Central memory CD4-positive, alpha-beta T cell (primary cell): ENCODE results near the gene CEACAM4.

ENCODE experiments used
- DNase-seq: peaks from one replicate; pipeline ENCODE4 v3.0.0; 2022
- total RNA-seq, 3 experiments: gene quantifications; one replicate each; lab custom pipeline; 2026; lab: John Stamatoyannopoulos, UW

CEACAM4 gene
- 0 to 0.58 (median 0) reads per million in 3 experiments for total RNA-seq

DNA sequence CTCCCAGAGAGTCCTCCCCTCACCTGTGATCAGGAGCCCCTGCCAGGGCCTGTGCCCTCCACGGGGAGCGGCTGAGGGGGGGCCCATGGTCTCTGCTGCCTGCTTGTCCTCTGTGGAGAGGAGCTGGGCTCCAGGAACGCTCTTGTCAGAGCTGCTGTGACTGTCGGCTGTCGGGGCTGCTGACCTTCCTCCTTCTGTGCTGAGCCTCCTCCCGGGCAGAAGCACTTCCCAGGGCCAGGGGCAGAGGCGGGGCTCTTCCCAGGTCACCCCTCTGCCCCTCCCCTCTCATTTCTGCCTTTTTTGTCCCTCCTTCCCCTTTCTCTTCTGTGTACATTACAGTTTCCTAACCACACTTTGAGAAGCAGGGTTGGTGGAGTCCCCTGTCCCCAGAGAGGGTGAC is at the start of gene CEACAM4:
CEACAM4 (minus strand) TSS at position 198 of the 400 bp plus-strand sequence; CDS start at position 87, 111 bp downstream.
- DNase-seq: no peak

DNA sequence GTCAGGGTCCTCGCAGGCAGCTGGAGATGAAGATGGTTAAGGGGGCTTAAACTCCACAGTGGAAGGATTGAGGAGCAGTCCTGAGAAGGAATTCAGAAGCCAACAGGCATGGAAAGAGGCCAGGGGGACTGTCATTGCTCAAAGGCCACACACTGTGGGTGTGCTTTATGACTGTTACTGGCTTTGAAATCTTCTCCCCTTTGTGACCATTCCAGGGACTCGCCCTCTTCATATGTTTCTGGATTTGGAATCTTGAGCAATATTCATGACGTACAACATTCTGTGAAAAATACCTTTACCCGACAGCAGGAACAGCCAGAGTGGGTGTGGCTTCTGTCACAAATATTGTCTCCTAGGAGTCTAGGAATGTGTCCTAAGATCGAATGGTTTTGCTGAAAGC is 44.6 kb upstream of the CEACAM4 start:
- no peak for DNase-seq

DNA sequence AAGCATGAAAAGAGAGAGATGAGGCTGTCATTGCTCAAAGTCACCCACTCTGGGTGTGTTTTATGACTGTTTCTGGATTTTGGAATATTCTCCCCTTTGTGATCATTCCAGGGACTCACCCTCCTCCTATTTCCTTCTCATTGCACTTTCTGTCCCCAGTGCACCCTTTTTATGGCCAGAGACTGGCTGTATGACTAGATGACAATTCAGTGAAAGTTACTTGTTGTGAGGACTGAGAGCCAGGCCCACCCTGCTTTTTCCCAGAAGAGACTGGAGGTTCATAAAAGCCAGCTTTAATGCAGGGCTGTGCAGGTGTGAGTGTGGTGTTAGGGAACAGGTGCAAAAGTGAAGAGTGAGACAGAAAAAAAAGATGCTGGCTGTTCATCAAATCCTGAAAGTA is 43.9 kb upstream of the CEACAM4 start:
- DNase-seq: no peak

DNA sequence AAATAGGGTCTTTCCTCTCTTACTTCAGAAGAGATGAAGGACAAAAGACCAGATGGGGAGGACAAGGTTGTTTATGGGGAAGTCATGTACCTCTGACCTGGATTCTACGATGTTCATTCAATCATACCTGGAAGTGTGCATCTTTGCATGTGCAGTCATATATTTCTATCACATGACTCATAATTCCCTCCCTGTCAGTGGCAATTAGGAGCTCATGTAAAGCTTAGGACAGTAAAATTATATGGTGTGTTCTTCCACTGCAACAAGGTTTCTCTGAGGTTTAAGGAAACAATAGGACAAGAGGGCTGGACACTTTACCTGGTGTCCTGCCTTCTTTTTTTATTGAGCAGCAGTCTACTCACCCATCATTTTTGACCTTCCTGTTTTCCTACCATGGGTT is 41.4 kb upstream of the CEACAM4 start:
- no peak for DNase-seq

DNA sequence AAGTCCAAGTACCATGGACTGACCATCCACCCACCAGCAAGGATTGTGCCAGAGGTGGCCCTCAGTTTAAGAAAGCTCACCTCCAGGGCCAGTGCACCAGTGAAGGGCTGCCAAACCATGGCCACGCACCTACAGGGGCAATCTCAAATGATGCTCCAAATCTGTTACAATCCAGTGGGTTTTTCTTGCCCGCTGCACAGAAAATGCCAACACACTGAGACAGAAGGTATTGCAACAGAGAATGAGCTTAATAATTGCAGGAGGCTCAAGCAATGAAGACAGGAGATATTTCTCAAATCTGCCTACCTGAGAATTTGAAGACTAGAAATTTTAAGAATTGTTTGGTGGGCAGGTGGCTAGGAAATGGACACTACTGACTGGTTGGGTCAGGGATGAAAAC is 39.2 kb upstream of the CEACAM4 start:
- no peak for DNase-seq

DNA sequence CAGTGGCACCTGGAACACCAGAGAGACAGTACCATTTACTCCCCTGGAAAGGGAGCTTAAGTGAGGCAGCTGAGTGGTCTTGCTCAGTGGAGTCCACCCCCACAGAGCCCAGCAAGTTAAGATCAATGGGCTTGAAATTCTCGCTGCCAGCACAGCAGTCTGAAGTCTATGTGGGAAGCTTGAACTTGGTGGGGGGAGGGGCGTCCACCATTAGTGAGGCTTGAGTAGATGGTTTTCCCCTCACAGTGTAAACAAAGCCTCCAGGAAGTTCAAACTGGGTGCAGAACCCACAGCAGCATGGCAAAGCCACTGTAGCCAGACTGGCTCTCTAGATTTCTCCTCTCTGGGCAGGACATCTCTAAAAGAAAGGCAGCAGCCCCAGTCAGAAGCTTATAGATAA is 30.3 kb upstream of the CEACAM4 start:
- DNase-seq: peak; percentile 31

DNA sequence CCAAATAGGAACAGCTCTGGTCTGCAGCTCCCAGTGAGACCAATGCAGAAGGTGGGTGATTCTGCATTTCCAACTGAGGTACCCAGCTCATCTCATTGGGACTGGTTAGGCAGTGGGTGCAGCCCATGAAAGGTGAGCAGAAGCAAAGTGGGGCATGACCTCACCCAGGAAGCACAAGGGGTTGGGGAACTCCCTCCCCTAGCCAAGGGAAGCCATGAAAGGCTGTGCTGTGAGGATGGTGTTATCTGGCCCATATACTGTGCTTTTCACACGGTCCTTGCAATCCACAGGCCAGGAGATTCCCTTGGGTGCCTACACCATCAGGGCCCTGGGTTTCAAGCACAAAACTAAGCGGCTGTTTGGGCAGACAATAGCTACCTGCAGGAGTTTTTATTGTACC is 29.9 kb upstream of the CEACAM4 start:
- peak; percentile 47 for DNase-seq

DNA sequence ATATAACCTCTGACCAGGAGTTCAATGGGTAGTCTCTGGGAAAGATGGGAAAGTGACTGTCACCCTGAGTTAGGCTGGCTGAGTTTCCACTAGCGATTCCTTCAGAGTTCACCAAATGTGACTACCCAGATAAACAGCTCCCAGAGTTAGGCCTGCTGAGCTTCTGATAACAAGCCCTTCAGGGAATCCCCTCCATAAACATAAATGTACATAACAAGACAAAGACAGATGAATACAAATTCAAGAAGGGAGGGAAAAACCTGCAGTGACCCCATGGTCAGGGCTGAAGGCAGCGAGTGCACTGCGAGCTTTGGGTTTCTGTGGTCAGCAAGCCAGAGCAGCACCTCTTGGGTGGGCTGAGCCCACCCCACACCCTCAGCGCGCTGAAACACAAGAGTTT is 25.4 kb upstream of the CEACAM4 start:
- no peak for DNase-seq

DNA sequence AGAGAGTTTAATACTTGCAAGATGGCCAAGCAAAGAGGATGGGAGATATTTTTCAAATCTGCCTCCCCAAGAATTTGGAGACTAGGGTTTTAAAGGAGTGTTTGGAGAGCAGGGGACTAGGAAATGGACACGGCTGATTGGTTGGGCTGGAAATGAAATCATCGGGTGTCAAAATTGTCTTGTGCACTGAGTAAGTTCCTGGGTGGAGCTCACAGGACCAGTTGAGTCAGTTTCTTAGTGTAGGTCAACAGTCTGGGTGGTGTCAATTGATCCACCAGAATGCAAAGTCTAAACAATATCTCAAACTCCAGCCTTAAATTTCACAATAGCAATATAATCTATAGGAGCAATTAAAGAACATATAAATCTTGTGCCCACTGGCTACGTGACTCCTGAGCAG is 23.0 kb upstream of the CEACAM4 start:
- no peak for DNase-seq

DNA sequence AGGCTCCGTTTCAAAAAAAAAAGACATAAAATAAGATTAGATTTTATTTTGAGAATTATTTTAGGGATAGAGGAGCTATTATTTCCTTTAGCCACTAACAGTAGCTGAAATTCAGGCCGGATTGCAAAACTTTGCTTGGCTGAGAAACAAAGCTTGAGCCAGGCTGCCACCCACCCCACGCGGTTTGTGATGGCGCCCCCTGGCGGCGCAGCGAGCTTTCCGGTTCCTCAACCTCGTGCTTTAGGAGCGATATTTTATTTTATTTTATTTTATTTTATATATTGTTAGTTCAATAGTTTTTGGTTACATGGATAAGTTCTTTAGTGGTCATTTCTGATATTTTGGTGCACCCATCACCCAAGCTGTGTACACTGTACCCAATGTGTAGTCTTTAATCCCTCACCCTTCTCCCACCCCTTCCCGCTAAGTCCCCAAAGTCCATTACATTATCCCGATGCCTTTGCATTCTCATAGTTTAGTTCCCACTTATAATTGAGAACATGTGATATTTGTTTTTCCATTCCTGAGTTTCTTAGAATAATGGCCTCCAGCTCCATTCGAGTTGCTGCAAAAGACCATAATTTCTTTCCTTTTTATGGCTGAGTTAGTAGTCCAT is 19.8 kb upstream of the CEACAM4 start:
- no peak for DNase-seq

DNA sequence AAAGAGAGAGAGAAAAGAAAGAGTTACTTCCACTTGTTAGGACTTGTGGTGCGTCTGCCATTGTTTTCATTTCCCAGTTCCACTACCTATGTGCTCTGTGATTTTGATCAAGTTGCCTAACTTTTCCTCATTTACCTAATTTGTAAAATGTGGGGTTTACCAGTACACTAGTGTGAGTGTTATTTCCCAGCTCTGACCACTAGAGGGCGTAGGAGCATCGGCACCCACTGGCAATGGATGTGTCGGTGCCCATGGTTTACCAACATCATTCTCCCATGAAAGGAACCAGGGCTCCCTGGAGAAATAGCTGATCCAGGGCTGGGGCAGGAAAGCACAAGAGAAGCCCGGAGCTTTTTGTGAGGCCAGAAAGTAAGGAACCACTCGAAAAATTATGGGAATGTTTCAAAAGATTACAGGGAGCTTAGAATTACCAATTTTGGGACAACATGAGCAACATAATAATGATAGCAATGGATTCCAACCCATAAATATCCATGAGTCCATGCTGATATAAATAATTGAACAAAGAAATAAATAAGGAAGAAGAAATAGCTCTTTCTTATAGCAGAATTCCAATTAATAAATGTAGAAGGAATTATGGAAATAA is 15.1 kb upstream of the CEACAM4 start:
- peak; percentile 59 for DNase-seq

DNA sequence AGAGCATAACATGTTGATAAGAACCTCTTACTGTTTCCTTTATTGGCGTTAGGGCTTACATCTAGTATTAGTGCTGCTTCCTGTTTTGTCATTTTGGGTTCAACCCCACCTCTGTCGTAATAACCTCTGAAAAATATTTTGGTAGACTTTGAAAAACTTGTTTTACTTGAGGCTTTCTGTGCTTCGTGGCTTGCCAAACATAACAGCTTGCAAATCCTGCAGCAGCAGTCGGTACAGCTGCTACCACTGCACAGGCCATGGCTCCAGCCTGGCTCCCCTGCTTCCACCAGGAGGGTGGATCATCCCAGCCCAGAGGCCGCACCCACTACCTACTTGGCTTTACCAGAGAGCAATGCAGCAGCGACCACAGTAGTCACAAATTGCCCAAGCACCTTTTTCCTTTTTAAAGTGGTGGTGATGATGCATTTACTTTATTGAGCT is 11.8 kb upstream of the CEACAM4 start:
- DNase-seq: peak; percentile 23

DNA sequence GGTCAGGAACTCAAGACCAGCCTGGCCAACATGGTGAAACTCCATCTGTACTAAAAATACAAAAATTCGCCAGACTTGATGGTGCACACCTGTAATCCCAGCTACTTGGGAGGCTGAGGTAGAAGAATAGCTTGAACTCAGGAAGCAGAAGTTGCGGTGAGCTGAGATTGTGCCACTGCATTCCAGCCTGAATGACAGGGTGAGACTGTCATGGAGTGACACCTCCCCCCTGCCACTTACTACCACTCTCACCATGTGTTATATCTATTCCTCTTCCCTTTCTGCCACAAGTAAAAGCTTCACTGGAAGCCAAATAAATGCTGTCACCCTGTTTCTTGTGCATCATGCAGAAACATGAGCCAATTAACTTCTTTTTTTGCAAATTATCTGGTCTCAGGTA is 10.6 kb upstream of the CEACAM4 start:
- DNase-seq: no peak

DNA sequence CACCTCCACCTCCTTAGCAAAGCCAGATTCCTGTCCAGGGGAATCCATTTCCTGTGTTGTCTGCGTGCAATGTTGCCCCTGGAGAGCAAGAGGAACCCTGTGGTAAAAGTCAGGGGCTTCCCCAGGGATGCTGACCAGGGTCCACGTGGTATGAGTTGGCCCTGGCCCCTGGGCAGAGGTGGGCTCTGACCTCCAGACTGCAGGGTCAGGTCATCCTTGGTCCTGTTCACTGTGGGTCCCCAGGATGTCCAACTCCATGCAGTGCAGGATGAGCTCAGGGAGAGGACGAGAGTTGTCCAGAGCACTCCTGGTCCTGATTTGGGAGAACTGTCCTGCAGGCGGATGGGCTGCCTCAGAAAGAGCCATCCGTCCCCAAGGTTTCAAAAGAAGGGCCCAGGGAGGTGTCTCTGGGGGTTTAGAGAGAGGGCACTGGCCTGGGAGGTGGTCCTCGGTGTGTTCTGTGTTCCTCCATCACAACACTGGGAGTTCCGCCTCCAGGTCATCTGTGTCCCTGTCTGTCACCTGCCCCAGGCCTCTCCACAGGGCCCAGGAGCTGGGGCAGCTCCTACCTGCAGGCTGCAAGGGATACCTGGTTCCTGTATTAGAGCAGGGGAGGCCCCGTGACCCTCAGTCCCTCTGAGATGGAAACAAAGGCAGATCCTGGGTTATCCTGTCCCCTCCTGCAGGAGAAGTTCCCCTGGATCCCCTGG is 1.2 kb upstream of the CEACAM4 start:
- DNase-seq: no peak

DNA sequence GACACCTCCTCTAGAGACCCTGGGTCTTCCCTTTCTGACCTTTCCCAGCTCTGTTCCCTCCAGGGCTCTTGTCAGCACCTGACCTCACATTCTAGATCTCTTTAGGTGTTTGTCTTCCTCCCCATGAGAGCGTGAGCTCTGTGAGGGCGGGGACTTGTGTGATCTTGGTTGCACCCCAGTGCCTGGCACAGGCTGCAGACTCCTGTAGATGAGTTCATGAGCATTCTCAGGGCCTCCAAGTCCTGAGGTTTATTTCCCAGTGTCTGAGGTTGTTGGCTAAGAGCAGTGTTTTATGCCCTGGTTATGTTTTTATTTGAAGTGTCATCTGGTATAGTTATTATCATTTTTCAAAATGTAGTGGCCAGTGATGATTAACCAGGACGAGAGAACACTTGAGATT is 596 bp downstream of the CEACAM4 start:
- no peak for DNase-seq

DNA sequence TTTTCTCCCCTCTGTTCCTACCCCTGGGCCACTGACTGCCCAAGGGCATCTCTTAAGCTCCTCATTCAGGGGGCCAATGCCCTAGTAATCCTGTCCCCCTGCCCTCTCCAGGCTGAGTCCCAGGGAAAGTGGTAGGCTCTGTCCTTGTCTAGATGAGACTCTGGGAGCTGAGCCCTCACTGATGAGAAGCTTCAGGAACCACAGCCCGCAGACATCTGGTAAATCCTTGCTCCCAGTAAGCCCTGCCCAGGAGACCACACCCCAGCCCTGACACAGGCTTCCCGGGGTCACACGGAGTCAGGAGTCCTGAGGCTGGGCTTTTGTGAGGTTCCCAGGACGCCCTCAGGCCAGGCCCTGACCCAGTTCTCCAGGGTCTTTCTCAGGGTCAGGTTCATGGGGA is 1.9 kb downstream of the CEACAM4 start:
- DNase-seq: no peak

DNA sequence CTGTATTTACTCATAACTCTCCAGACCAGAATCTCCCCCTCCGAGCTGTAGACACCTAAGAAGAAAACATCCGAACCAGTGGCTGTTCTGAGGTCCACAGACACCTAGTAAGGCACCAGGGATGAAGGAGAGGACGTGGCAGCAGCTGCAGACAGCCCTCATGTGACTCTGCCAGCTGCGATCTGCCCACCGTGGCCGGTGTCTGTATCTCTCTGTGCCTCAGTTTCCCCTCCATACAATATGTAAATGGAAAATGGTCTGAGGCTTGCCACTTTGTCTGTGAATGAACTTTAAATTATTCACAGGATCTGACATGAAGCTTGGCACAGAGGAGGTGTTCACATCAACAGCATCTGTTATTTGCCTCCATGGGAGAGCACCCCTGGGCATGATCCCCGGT is 2.4 kb downstream of the CEACAM4 start:
- no peak for DNase-seq

DNA sequence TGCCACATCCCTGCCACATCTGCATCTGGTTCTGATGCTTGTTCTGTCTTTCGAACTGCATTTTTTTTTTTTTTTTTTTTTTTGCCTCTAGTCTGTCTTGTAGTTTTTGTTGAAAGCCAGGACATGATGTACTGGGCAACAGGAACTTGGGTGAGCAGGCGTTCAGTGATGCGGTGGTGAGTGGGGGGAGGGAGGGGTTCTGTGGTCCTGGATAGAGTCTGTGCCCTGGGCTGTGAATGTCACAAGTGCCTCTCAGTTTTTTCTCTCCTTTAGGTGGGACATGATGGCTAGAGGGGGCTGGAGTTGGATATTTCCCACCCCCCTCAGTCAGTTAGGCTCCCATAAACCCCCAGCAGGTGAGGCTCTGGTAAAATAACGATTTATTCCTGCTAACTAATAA is 3.5 kb downstream of the CEACAM4 start:
- no peak for DNase-seq

DNA sequence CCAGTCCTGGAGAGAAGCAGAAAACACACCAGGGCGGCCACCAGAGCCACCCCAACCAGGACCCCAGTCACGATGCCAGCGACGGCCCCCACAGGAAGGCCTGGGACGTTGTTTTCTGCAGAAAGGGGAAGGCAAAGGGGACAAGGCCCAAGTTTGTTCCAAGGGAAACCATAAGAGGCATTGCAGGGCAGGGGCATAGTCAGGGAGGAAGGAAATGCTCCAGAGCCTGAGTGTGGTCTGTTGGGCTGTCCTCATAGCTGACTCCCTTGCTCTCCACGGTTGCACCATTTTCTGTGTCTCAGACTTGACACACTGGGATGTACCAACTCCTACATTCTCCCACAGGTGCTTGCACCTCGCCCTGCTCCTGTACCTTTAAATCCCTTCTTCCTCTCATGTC is 5.2 kb downstream of the CEACAM4 start:
- no peak for DNase-seq

DNA sequence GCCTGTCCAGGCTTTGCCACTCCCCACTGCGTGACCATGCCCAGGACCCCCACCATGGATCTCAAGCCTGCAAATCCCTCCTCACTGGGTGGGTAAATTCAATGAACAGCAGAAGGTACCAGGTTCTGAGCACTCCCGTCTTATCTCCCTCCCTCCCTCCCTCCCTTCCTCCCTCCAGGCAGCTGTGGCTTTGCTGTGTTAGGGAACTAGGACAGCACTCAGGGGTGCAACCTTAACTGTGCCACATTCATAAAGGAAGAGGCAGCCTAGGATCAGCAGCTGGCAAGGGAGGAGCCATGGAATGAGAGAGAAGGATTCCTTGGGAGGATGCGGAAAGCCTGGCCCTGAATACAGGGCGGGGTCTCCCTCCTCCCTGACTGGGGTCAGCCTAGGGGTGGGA is 5.6 kb downstream of the CEACAM4 start:
- DNase-seq: no peak

DNA sequence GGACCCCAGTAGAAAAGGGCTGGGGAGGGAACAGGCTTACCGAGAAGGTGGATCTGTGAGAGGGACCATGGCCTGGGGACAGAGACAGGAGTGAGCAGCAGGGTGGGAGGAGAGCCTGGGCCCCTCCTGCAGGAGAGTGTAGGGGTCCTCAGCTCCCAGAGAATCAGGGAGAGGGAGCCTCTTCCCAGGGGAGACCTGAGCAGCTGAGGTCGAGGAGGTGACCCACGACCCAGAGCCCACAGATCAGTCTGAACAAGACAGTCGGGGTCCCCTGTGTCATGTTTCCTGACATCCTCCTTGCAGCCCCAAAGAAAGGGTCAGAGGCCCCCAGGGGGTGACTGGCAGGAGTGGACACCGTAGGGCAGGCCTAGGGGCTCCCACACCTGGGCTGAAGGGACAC is 6.7 kb downstream of the CEACAM4 start:
- DNase-seq: no peak

DNA sequence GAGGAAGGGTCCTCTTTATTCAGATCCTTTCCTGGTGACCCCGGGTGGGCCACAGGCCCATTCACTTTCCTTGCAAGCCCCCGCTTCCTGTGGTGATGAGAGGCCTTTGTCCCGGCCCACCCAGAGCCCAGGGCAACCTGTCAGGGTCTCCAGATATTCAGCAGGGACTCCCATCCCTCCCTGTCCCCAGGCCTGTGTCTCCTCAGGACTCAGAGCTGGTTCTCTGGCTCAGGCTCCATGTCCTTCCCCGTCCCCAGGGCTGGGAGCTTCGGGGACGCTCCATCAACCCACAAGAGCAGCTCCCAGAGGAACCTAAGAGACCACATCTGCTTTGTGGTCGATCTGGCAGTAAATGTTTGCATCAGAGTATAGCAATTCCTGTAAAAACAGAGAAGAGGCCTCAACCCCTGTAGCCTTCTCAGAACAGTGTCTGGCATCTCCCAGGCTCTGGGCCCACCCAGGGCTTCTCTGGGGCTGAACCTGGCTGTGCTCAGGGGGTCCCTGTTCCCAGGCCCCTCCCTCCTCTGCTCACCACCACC is 7.8 kb downstream of the CEACAM4 start:
- DNase-seq: no peak

DNA sequence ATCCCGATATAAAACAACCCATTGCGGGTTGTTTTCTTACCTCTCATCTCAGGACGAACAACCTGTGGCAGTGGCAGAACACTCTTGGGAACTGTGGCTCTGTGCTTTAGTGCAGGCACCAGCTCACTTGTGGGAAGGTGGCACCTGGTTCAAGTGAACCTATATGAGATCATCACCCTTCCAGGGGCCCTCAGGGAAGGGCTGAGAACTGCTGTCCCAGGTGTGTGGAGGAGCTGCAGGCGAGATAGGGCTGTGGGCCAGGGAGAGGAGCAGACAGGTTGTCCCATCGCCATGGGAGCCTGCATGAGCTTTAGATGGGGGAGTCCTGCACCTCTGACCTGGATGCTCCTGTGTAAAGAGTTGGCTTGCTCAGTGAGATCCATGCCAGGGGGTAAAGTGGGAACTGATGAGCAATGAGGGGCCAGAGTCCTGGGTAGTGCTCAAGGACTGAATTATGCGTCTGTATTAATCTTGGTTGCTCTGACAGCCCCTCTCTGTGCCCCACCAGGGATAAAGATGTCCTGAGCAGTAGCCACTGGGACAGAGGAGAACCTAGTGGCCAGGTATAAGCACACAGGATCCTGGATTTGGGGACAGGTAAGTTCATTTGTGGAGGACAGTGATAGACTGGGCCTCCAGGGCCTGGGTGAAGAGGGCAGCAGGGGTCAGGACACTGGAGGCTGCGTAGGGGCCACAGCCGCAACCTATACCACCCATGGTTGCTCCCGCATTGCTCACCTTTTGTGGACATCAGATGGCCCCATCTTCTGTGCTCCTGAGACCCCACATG is 8.7 kb downstream of the CEACAM4 start:
- no peak for DNase-seq
